ENCODE data around the gene TMEM235. TPM values are rescaled to one million over a fixed set of nuclear protein-coding genes. Genes with fewer than 3 reads are reported as not detected.

The TMEM235 gene
- total and polyA plus RNA-seq, 2 donors (not counting 3 experiments of a cell fraction or from before 2014, with no cell fraction given) = 0.04 to 0.38 TPM

DNA sequence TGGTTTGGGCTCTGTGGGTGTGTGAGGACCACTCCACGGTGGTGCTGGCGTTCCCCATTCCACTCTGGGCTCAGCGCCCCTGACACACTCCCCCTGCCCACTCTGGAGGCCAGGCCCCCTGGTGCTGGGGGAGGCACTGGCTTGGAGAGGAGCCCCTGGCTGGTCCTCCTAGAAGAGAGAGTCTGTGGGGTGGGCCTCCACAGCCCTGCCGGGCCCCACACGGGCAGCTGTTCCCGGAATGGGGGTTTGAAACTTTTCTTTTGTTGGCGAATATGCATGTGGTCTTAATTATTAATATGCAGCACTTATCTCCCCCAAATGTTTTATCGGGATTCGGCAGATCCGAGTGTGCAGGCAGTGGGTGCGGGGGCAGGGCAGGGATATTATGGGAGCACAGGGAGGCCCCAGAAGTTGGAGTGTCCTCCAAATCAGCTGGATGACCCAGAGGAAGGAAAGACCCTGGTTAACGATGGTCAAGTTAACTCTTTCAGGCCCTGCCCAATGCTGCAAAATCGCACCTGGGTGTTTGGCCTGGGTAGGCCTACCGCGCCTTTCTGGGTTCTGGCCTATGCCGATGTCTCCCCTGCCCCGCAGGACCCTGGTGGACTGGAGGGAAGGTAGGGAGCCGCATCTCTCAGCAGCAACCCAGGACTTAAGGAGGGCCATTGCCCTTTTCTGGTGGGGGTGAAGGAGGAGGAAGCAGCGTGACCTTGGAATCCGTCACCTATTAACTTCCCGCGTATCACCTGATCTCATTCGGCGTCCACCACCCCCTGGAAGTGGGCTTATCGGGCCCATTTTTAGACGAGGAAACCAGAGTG lies 36.0 kb downstream of the TMEM235 start:
- ChIA-PET CTCF (interaction anchor here (1.0 kb wide), 1 partner anchor 94 kb away, joined by 3 read pairs; no protein-coding TSS in a partner anchor), POLR2A (no interaction called here)
- H3K4me3 ChIP-seq (replicated peaks in 1 of 3; ENCODE audit: insufficient read depth in 1 of 3, low read depth in 1 of 3, low read length in 3 of 3) = no peak overlapping the region
- no peak overlapping the region for H3K4me2 ChIP-seq (ENCODE audit: insufficient read depth, low read length)
- H3K36me3 ChIP-seq (ENCODE audit: control insufficient read depth in 2 of 2, extremely low read depth in 1 of 2, insufficient read depth in 2 of 2, low read length in 2 of 2) = no peaks in the 10 kb centered on the region
- no peaks in the 10 kb centered on the region for H4K20me1 ChIP-seq (replicated peaks; ENCODE audit: control insufficient read depth, extremely low read depth, insufficient read depth, low read length)
- no TSS peak for BruUV-seq (replicated peaks)
- H3K4me1 ChIP-seq (ENCODE audit: control insufficient read depth, extremely low read depth, insufficient read depth, low read length) = peaks cover 9% of the 10 kb centered on the region
- H3K9ac ChIP-seq (replicated peaks; ENCODE audit: extremely low read depth, insufficient read depth, low read length) = no peak overlapping the region
- H3K9me1 ChIP-seq (replicated peaks; ENCODE audit: control insufficient read depth, extremely low read depth, insufficient read depth, low read length) = no peaks in the 10 kb centered on the region
- TF ChIP-seq, protein P1, sequence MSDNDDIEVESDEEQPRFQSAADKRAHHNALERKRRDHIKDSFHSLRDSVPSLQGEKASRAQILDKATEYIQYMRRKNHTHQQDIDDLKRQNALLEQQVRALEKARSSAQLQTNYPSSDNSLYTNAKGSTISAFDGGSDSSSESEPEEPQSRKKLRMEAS (IDR thresholded peaks at IDR 0.05; ENCODE audit: insufficient read depth, insufficient read length) = no peak
- TF ChIP-seq JUN (IDR thresholded peaks at IDR 0.05; ENCODE audit: borderline replicate concordance, insufficient read depth, insufficient read length, low read depth) (no peak), MYC (IDR thresholded peaks at IDR 0.05; ENCODE audit: low read depth, low read length) (no peak), POLR2A (IDR thresholded peaks at IDR 0.05; ENCODE audit: low read depth, low read length) (no peak), EZH2 (IDR thresholded peaks at IDR 0.05; ENCODE audit: borderline replicate concordance, low read depth, low read length, severe bottlenecking) (no peak), GATA2 (IDR thresholded peaks at IDR 0.05; ENCODE audit: insufficient read depth, insufficient read length, low read depth, low read length) (no peak), POLR2AphosphoS5 (IDR thresholded peaks at IDR 0.05; ENCODE audit: insufficient read depth, low read depth, low read length) (no peak), FOS (IDR thresholded peaks at IDR 0.05; ENCODE audit: borderline replicate concordance, insufficient read depth, low read length) (no peak)
- TF ChIP-seq, protein P2, sequence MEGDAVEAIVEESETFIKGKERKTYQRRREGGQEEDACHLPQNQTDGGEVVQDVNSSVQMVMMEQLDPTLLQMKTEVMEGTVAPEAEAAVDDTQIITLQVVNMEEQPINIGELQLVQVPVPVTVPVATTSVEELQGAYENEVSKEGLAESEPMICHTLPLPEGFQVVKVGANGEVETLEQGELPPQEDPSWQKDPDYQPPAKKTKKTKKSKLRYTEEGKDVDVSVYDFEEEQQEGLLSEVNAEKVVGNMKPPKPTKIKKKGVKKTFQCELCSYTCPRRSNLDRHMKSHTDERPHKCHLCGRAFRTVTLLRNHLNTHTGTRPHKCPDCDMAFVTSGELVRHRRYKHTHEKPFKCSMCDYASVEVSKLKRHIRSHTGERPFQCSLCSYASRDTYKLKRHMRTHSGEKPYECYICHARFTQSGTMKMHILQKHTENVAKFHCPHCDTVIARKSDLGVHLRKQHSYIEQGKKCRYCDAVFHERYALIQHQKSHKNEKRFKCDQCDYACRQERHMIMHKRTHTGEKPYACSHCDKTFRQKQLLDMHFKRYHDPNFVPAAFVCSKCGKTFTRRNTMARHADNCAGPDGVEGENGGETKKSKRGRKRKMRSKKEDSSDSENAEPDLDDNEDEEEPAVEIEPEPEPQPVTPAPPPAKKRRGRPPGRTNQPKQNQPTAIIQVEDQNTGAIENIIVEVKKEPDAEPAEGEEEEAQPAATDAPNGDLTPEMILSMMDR (IDR thresholded peaks at IDR 0.05; ENCODE audit: extremely low read depth in 1 of 2, insufficient read depth in 1 of 2, low read depth in 1 of 2, low read length in 2 of 2) = no peak
- no peaks in the 10 kb centered on the region for H3K79me2 ChIP-seq (ENCODE audit: control insufficient read depth, insufficient read depth, low read length)
- FAIRE-seq = no peak
- intact Hi-C loops (cut with micrococcal nuclease) = no loop called here
- DNase-seq (ENCODE audit: low read depth, low spot score) = no peak
- no peak overlapping the region for H3K27ac ChIP-seq (ENCODE audit: insufficient read depth, low read depth, low read length)
- no peaks in the 10 kb centered on the region for H3K9me3 ChIP-seq (replicated peaks; ENCODE audit: control insufficient read depth, insufficient read depth, low read length)
- dilution Hi-C loops (cut with MboI; ENCODE audit: extremely low pct_ligation_motif_present, low sequenced_read_pairs) = no loop called here
- H3K27me3 ChIP-seq (ENCODE audit: control insufficient read depth in 2 of 2, insufficient read depth in 2 of 2, low read length in 2 of 2) = peaks cover 17 to 18% of the 10 kb centered on the region in 2 experiments
- no peak overlapping the region for H2AFZ ChIP-seq (ENCODE audit: low read depth, low read length)
